Breast epithelium (tissue), 3 donors: ENCODE data around the gene HNRNPA2B1.

Experiments used
- POLR2AphosphoS5 ChIP-seq, 3 donors: sonication (generic); formaldehyde crosslinking; IDR thresholded peaks; one replicate each; pipeline ENCODE4 v1.6.1; 2017; ENCODE audit warnings: antibody characterized with exemption in 3 of 3
- TF ChIP-seq, protein P1 (sequence below), 3 donors: fragments of 450-650 bp; IDR thresholded peaks; one replicate each; pipeline ENCODE4 v1.5.1; 2016 to 2017; ENCODE audit warnings: antibody characterized with exemption in 3 of 3, mild to moderate bottlenecking in 3 of 3, moderate library complexity in 3 of 3

DNA sequence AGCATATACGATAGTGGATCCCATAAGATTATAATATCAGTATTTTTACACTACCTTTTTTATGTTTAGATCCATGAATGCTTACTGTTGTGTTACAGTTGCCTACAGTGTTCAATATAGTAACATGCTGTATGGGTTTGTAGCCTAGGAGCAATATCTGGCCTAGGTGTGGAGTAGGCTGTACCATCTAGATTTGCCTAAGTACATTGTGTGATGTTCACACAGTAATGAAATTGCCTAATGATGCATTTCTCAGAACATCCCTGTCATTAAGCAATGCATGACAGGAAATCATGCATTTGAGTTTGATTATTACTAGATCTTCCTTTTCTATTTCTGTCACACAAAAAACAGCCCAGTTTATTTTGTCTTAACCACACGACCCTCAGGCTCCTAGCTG, 15.5 kb upstream of the HNRNPA2B1 start:
- TF ChIP-seq, protein P1, sequence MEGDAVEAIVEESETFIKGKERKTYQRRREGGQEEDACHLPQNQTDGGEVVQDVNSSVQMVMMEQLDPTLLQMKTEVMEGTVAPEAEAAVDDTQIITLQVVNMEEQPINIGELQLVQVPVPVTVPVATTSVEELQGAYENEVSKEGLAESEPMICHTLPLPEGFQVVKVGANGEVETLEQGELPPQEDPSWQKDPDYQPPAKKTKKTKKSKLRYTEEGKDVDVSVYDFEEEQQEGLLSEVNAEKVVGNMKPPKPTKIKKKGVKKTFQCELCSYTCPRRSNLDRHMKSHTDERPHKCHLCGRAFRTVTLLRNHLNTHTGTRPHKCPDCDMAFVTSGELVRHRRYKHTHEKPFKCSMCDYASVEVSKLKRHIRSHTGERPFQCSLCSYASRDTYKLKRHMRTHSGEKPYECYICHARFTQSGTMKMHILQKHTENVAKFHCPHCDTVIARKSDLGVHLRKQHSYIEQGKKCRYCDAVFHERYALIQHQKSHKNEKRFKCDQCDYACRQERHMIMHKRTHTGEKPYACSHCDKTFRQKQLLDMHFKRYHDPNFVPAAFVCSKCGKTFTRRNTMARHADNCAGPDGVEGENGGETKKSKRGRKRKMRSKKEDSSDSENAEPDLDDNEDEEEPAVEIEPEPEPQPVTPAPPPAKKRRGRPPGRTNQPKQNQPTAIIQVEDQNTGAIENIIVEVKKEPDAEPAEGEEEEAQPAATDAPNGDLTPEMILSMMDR (IDR thresholded peaks at IDR 0.05), result no peak
- no peak for TF ChIP-seq POLR2AphosphoS5 (IDR thresholded peaks at IDR 0.05)
